Keratinocyte (primary cell): ENCODE results near the gene DGLUCY.

Experiments
- EZH2 ChIP-seq: IDR thresholded peaks from one replicate; pipeline ENCODE4 v1.6.1; 2012; ENCODE audit warnings: inconsistent platforms, mild to moderate bottlenecking, low read length, moderate library complexity
- TF ChIP-seq, protein P1 (sequence below), 3 experiments: IDR thresholded peaks in 1 of 3; conservative IDR thresholded peaks in 1 of 3; optimal IDR thresholded peaks in 1 of 3; 2 replicates in 2 of 3; 3 replicates in 1 of 3; pipeline versions ENCODE3 to v1.5.1; 2011; ENCODE audit warnings: low read length in 3 of 3, mild to moderate bottlenecking in 3 of 3, moderate library complexity in 2 of 3, control low read depth in 1 of 3, inconsistent platforms in 1 of 3; ENCODE audit not compliant: insufficient read depth in 2 of 3; ENCODE audit errors: extremely low read depth in 1 of 3

DNA sequence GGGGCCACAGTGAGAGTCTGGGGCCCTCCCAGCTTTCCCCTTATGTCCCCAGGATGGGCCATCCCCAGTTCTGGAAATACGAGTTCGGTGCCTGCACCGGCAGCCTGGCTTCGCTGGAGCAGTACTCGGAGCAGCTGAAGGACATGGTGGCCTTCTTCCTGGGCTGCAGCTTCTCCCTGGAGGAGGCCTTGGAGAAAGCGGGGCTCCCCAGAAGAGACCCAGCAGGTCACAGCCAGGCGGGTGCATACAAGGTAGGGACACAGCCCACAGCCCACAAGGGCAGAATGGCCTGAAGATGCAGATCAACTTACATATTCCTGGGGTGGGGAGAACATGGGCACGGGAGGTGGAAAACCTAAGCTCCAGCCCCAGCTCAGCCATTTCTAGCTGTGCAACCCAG, 56.1 kb downstream of the DGLUCY start:
- TF ChIP-seq, protein P1, sequence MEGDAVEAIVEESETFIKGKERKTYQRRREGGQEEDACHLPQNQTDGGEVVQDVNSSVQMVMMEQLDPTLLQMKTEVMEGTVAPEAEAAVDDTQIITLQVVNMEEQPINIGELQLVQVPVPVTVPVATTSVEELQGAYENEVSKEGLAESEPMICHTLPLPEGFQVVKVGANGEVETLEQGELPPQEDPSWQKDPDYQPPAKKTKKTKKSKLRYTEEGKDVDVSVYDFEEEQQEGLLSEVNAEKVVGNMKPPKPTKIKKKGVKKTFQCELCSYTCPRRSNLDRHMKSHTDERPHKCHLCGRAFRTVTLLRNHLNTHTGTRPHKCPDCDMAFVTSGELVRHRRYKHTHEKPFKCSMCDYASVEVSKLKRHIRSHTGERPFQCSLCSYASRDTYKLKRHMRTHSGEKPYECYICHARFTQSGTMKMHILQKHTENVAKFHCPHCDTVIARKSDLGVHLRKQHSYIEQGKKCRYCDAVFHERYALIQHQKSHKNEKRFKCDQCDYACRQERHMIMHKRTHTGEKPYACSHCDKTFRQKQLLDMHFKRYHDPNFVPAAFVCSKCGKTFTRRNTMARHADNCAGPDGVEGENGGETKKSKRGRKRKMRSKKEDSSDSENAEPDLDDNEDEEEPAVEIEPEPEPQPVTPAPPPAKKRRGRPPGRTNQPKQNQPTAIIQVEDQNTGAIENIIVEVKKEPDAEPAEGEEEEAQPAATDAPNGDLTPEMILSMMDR (optimal IDR thresholded peaks at IDR 0.05 in 1 of 3, IDR thresholded peaks at IDR 0.05 in 1 of 3, conservative IDR thresholded peaks at IDR 0.05 in 1 of 3; ENCODE audit: extremely low read depth in 1 of 3, insufficient read depth in 2 of 3, low read length in 3 of 3) = no peak
- TF ChIP-seq EZH2 = no peak
